NCI-H187 (cell line): Measurements from ENCODE around the gene KRT80.

Experiments used
- DNase-seq, 2 experiments: peaks; one replicate each; lab custom pipeline; 2025; lab: John Stamatoyannopoulos, UW

KRT80 gene

DNA sequence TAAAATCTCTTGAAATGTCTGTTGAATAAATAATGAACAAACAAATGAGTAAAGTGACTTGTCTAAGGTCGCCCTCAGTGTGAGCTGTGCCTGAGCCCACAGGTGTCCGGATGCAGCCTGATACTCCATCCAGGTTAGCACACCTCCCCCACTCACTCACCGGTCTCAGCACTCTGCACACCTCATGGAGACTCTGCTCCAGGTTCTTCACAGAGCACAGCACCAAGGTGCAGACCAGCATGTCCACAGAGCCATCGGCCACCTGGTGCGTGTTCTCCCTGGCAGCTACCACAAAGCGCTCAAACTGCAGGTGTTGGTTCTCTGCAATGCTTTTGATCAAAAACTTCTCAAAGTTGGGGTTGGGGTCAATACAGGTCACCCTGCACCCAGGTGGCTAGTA is 37.1 kb upstream of the KRT80 start:
- DNase-seq: no peak

DNA sequence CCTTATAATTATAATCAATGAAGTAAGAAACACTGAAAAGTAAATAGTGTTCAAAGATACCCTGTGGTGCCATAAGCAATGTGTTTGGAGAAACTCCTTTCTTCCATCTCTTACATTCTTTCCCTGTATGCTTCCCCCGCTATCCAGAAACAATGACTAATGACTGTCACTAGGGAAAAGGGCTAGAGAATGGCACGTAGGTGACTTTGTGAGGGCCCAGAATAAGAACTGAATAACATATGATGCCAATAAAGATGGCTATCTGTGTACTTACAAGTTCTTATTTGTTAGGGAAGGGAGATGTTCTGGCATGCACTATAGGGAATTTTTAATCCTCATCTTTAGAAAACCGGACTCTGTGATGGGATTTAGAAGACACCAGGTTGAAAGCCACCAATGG is 36.6 kb upstream of the KRT80 start:
- DNase-seq: no peak

DNA sequence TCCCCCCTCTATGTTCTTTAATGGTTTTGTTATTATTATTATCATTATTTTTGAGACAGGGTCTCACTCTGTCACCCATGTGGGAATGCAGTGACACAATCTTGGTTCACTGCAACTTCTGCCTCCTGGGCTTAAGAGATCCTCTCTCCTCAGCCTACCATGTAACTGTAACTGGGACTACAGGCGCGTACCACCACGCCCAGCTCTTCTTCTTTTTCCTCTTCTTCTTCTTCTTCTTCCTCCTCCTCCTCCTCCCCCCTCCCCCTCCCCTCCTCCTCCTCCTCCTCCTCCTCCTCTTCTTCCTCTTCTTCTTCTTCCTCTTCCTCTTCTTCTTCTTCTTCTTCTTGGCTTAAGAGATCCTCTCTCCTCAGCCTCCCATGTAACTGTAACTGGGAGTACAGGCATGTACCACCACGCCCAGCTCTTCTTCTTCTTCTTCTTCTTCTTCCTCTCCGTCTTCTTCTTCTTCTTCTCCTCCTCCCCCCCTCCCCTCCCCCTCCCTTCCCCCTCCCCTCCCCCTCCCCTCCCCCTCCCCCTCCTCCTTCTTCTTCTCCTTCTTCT is 35.9 kb upstream of the KRT80 start:
- DNase-seq: no peak

DNA sequence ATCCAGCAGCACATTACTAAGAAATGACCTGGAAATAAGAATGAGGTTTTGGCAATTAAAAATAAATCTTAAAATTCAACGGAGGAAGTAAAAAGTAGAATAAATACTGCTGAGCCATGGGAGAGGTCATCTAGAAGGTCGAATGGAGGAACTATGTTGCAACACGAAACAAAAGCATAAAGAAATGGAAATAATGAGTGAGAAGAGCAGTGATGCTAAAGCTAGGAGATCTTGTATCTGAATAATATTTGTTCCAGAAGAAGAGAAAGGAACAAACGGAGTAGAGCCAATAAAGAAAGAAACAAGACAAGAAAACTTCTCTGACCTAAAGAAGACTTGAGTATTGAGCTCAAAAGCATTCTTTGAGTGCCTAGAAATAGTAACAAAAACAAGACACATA is 34.6 kb upstream of the KRT80 start:
- no peak for DNase-seq

DNA sequence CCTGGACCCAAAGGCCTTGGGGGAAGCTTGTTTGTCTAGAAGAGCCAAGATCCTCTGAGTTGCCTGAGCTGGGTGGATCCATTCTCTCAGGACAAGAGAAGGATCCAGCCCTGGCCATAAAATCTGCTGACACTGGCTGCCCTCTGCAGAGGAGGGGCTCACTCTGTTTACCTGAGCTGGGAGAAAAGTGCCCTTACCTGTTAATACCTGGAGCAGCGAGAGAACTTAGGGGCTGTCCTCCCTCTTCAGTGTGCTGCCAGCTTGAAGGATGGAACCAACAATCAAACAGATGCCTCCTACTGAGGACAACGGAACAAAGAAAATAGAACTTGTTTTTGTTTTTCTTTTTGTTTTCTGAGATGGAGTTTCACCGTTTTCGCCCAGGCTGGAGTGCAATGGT is 33.9 kb upstream of the KRT80 start:
- no peak for DNase-seq

DNA sequence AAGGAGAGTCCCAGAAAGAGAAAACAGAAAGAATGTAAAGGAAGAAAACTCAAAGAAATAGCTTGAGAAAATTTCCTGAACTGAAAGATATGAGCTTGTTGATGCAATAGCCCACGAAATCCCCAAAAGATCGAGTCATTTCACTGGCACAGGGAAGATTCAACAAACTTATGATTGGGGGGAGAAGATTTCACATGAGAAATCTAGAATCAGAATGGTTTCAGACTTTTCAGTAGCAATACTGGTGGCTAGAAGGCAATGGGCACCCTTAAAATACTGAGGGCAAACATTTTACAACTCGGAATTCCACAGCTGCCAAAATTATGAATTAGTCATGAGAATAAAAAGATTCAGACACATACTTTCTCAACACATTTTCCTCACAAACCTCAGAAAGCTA is 32.3 kb upstream of the KRT80 start:
- DNase-seq: no peak

DNA sequence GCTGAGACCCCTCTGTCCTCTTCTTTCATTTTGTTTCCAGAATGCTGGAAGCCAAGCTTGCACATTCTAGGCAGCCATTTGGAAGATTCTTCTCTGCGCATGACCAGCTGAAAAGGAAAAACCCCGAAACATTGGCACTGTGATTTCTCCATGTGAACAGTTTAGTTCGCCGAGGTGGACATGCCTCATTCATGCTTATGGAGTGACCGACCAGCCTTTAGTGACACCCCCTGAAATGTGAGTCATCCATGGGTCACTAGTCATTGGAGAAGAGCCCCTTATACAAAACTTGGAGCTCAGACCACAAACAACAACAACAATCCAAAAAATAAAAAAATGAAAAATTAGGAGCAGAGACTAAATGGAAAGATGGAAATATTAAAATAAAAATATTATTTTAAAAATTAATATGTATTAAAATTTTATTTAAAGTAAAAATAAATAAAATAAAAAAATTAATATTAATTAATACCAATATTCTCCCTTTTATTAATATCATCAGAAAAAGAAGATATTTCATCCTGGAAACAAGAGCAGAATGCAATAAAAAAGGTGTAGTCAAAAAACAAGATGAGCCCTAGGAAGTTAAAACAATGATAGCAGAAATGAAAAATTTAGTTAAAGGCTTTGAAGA is 31.7 kb upstream of the KRT80 start:
- DNase-seq: no peak

DNA sequence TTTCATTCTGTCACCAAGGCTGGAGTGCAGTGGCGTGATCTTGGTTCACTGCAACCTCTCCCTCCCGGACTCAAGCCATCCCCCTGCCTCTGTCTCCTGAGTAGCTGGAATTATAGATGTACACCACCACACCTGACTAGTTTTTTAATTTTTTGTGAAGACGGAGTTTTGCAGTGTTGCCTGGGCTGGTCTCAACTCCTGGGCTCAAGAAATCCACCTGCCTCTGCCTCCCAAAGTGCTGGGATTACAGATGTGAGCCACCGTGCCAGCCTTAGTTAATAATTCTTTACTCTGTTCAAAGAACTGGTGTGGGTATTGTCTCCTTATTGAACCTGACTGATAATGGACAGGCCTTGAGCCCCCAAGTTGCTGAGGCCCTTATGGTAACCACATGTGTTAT is 30.9 kb upstream of the KRT80 start:
- DNase-seq: no peak

DNA sequence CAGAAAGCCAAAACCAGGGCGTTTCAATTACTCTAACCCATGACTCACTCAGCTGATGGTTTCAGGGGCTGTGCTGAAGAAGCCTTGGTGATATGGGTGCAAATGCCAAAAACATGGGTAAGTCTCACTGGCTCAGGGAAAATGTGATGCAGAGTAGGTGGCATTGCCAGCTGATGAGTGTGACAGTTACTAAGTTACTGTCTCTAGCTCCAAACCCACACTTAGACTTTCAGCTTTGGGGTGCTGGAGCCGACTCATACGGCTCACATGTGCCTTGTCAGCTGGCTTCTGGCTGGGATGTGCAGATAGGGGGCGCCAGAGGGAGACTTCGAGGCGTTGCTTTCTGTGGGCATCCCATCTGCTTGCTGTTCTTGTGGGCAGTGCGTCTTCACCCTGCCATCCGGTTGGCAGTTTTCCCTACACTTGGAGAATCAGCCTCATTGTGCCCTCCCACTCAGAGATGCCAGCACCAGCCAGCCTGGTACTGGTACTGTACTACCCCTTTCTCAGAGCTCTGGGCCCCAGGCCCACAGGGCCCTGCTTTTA is 30.2 kb upstream of the KRT80 start:
- peak in 1 of 2 experiments; percentile 16 for DNase-seq

DNA sequence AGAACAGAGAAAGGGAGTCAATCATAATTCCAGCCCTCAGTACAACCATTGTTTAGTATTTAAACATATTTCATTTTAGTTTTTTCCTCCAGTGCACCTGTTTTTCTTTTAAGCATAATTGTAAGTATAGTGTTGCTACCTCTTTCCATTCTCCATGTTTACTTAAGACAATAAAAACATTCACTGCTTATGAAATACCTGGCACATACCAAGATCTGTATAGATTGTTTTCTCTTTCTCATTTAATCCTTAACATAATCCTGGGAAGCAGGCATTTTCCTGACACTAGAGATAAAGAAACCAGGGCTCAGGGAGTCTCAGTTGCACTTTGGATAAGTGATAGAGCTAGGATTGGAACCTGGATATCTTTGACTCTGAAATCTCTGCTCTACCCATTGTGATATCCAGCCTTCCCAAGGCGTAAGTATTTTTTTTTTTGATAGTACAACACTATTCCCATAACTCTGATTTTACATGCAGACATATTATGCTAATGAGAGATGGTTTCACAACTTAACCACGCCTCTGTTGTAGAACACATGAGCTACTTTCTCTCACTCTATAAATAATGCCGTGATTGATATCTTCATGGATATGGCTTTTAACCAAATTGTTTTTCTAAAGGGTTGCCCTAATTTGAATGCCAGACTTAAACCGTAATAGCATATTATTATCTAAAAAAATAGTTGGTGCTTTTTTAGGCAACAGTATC is 29.4 kb upstream of the KRT80 start:
- no peak for DNase-seq

DNA sequence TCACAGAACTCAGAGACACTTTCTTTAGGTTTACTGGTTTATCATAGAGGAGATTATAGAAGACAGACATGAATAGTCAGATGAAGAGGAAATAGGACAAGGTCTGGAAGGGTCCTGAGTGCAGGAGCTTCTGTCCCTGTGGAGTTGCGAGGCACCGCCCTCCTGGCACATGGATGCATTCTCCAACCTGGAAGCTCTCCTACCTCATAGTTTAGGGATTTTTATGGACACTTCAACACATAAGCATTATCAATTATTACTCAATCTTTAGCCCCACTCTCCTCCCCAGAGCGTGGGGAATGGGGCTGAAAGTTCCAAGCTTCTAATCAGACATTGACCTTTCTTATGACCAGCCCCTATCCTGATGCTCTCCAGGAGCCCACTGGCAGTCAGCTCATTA is 28.7 kb upstream of the KRT80 start:
- no peak for DNase-seq

DNA sequence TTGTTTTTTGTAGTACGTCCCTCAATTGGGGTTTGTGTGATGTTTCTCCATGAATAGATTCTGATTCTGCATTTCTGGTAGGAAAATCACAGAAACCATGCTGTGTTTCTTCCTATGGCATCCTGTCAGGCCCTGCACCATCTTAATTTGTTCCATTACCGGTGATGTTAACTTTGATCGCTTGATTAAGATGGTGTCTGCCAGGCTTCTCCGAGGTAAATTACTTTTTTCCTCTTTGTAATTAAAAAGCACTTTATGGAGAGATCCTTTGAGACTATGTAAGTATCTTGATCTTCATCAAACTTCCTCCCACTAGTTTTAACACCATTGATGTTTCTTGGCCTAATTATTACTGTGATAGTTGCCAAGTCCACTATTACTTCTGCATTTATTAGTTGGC is 26.2 kb upstream of the KRT80 start:
- no peak for DNase-seq

DNA sequence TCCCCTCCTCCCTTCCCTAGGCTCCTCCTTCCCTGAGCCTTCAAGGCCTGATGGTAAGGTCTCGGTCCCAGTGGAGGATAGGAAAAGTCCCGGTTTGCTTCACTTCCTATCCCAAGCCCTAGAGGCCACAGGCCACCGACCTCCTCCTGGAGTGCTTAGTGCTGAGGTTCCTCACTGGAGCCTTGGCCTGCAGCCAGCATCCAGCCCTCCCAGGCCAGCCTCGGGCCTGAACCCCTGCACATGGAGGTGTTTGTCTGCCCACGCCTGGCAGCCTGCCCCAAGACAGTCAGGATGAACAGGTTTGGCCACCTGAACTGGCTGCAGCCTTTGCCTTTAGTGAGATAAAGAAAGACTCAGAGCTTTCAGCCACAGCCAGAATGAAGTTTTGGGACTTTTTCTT is 25.4 kb upstream of the KRT80 start:
- DNase-seq: no peak

DNA sequence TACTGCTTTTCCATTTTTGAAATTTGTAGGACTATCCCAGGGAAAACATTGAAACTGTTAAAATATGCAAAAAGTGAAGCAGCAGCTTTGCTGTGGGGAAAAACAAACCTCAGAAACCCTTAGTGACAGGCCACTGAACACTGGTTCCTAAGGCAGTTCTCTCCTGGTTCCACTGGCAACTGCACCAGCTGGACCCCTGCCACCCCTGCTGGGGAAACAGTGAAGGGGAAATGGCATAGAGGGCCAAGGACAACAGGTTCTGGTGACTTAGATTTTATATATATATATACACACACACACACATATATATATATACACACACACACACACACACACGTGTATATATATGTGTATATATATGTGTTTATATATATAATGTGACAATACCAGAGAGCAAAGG is 25.0 kb upstream of the KRT80 start:
- no peak for DNase-seq

DNA sequence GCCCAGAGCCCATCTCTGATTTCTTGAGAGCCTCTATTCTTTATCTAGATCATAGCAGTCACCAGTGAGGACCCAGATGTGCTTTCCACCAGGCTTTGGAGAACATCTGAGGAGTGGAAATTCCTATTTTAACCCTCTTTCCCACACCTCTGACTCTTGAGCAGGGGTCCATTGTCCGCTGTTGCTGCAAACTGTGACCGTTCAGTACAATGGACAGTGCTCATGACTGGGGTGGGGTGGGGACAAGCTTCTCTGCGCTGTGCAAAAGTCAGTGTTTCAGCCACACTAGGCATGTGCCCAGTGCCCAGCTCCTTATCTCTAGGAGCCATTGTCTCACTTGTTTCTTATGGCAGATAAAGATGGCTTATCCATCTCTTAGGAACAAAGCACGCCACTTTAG is 24.3 kb upstream of the KRT80 start:
- no peak for DNase-seq

DNA sequence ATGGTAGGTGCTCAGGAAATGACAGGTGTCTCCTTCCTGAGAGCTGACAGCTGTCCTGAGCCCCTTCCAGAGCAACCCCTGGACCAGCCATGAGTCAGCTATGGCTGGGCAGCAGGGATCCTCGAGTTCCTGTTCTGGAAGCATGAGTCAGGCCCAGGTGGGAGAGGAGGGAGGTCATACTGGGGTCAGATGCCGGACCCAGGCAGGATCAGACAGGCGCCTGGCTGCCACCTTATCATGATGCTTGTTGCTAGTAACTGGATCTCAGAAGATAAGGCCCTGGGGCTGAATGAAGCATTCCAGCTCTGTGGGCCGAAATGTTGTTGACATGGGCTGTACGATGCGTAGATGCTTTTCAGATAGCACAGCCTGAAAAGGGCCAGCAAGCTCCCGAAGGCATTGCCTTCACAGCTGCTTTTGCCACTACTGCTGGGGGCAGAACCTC is 23.8 kb upstream of the KRT80 start:
- no peak for DNase-seq

DNA sequence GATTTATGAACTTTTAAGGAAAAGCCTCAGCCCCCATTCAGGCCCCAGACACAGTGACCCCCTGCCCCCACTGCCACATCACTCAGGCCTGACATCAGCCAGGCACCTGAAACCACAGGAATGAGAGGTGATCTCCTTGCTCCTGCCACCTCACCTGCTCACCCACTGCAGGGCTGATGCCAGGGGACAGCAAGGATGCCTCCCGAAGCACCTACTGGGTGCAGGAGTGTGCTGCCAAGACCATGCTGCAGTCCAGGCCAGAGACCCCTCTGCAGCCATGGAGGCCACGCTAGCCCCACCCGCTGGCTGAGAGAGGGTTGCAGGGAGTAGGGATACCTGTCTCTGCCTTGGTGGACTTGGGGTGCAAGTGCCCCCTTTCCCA is 22.6 kb upstream of the KRT80 start:
- no peak for DNase-seq

DNA sequence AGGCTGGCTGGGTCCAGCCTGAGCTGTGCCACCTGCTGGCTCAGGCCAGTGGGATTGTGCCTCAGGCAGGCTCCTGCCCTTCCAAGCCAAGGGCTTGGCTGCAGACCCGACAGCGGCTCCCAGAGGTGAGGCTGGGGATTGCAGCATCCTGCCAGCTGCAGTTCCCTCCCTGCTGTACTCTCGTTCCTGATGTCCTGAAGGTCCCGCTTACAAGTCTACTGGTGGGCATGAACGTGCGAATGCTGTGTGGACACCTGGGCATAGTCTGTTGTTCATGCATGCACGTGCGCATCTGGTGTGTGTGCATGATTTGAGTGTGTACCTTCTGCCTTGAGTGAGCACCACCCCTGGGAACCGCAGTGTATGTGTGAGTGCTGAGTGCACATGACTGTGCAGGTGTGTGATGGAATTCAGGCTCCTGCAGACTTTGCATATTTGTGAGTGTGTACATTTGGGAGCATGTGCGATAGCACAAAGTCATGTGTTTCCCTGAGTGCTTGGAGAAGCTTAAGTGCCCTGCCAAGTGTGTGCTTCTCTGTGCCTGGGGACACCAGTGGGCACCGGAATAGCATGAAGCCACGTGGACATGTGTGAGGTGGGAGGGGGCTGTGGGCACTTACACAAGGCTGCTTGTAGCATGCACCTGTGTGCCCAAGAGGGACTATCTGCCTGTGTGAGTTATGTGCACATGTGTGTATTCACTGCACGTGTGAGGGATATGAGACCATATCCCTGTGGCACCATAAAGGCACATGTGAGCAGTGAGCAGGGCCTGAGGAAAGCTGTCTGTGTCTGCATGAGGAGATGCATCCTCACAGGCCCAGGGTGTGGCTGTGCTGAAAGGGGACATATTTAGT is 22.0 kb upstream of the KRT80 start:
- DNase-seq: peak; percentile 26 to 51

DNA sequence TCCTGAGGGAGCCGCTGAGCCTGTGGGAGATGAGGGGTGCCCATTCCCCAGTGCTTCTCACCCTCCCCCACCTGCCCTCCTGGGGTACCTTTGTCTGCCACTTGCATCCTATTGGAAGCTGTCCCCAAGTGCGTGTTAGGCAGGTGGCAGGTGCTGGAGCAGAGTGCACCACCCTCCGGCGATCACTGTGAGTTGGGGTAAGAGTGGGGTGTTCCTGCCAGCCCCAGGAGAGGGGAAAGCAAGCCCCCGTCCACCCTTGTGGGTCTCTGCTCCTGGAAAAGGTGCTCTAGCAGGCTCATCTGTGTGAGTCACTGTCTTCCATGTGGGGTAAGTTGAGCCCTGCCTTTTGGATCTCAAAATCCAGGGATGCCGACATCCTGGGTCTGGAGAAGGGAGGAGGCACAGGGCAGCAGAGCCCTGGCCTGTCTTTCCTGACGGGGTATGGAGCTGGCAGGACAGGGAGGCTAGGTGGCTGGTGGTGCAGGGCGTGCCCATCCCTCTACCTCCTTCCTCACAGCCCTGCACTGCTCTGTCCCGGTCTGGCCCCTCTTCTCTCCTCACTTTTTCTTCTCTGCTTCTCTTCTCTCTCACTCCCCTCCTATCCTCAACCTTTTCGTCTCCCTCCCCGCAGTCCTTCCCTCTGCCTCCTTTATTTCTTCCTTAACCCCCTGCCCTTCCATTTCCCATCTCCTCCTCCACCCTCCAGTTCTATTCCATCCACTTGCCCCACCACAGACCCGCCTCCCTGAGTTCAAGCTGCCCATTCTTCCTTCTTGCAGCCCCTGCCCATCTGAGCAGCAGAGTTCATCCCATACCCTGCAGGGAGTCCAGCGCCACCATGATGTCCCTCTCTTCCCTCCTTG is 21.1 kb upstream of the KRT80 start:
- DNase-seq: no peak

DNA sequence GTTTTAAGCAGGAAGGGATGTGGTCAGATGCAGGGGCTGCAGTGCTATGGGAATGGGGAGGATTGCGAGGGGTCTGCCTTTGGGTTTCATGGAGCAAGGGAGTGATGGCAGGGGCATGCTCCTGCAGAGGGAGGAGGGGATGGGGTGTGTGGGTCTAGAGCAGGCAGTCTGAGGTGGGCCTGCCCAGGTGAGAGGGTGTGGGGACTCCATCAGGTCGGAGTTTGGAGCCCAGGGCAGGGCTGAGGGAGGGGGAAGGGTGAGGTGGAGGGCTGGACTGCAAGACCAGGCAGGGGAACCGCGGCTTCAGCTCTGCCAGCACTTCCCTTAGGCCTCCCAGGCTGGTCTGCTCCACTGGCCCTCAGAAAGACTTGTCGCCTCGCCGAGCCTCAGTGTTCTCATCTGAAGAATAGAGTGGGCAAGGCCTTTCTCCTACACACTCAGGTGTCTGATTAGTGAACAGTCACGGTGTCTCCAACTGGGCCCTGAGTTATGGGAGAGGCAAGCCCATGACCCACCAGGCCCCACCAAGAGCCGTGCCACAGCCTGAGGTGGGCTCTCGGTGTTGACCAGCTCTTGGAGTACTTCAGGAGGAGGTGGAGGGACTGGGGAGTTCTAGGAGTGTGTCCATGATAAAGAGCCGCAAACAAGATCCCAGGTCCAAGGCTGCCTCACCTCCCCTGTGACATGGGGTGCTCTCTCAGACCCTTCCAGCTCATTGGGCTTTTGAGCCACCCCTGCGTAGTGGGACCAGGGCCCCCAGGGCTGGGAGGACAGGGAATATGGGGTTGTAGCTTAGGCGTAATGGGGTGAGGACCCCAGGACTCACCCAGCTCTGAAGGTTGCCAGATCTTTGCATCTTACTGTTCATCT is 20.1 kb upstream of the KRT80 start:
- no peak for DNase-seq
